Measurements from ENCODE around the gene DTD1.
"Not testable (repeated sequence)": the region's sequence is repeated elsewhere in the genome, so short reads cannot be mapped to it uniquely, and the experiment has no call there.

The DTD1 gene

DNA sequence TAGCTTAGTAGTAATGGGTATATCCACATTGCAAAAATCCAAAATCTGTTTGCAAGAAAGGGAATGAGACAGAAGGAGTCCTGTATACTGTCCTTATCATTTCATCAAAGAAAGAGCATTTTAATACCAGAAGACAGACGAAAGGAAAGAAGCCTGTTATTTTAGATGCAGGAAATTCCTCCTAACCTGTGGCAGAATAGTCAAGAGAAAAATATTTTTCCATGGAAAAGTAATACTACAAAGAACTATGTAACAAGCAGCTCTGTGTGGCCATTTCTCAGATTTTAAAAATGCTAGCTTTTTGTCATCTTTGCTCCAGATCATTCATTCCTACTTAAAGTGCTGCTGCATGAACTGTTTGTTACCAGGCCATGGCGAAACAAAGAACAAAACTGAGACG lies 152.9 kb downstream of the DTD1 start:
- no peak for DNase-seq (ENCODE audit: low spot score)

GRCh38 chr20:18742841-18743240 lies 155.0 kb downstream of the DTD1 start:
- no peak for DNase-seq (ENCODE audit: low spot score)

GRCh38 chr20:18743665-18744440 lies 156.0 kb downstream of the DTD1 start:
- no peak for DNase-seq (ENCODE audit: low spot score)

- DNase-seq (ENCODE audit: low spot score) = no peak
These were observed 159.2 kb downstream of the DTD1 start for GRCh38 chr20:18747090-18747489.

GRCh38 chr20:18748987-18749386 lies 161.1 kb downstream of the DTD1 start:
- no peak for DNase-seq (ENCODE audit: low spot score)

DNA sequence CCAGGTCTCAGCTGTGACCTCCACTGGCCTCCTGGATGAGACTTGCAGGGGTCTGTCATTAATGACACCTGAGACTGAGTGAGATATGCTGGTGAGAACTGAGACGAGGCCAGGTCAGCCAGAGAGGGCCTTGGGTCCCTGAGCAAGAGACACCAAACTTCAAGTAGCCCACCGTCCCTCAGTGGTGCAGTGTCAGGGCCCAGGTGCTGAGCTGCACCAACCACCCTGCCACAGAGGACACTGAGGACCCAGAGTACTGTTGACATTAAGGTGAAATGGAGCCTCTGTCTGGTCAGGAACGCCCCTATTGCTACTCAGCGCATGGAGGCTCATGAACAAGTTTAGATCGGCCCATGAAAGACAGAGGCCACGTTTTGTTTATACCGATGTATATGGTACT lies 161.7 kb downstream of the DTD1 start:
- no peak for DNase-seq (ENCODE audit: low spot score)

DNA sequence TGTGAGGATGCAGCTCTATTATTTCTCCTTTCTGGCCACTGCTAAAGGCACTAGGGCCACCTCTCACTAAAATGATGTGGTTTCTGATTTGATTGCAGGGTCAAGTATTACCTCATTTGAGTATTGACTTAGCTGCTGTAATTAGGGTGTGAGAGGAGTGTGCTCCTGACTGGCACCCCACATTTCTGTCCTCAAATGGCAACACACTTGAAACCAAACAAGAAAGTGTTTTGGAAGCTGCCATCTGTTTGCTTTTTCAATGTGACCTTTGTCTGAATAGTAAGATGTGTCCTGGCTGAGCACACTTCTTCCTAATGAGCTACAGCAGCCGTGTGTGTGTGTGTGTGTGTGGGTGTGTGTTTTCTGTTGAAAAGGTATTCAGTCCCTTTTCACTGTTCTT lies 162.9 kb downstream of the DTD1 start:
- no peak for DNase-seq (ENCODE audit: low spot score)

DNA sequence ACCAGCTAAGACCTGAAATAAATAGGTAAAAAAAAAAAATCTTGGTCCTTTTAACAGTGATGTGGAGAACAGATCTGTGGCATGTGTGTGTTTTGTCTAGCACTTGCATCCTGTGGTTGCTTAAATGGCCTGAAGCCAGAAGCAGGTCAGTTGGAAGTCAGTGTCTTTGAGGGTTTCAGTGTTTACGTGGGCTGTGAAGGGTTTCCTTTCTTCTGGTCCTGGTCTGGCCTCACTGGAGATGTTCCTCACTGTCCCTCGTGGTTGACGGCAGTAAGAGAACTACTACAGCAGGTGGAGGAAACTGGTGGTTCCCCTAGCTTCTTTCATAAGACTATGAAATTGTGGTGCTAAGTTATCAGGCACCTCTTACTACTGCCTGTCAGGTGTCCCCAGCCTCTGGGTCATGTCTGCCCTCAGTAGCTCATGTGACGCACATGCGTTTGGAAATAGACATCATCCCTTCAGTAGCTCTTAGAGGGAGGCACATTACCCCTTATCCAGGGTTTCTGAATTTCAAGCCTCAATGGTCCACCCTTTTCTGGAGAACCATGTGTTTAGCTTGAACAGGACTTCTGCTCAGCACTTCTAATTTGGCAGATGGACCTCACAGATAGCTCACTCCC lies 166.3 kb downstream of the DTD1 start:
- DNase-seq (ENCODE audit: low spot score) = no peak

DNA sequence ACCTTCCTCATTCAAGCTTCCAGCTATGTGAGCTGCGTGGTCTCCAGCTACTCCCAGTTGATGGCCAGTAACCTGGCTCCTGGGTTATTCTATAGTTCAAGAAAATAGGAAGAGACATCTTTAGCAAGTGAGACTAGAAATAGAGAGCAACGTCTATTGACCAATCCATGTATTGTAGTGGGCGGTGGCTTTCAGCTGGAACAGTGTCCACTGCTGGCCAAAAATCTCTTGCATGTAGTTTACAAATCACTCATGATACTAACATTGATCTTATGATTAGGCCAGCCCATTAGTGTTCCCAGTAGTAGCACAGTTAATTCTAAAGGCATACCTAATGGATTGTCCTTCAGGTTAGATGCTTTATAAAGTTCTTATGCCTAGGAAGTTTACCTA lies 166.8 kb downstream of the DTD1 start:
- DNase-seq (ENCODE audit: low spot score) = no peak

DNA sequence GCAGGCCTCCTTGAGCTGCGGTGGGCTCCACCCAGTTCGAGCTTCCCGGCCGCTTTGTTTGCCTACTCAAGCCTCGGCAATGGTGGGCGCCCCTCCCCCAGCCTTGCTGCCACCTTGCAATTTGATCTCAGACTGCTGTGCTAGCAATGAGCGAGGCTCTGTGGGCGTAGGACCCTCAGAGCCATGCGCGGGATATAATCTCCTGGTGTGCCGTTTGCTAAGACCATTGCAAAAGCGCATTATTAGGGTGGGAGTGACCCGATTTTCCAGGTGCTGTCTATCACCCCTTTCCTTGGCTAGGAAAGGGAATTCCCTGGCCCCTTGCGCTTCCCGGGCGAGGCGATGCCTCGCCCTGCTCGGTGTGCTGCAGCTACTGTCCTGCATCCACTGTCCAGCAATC lies 173.0 kb downstream of the DTD1 start:
- DNase-seq (ENCODE audit: low spot score) = not testable (repeated sequence)

GRCh38 chr20:18767676-18768075 lies 179.8 kb downstream of the DTD1 start:
- DNase-seq (ENCODE audit: low spot score) = no peak

DNA sequence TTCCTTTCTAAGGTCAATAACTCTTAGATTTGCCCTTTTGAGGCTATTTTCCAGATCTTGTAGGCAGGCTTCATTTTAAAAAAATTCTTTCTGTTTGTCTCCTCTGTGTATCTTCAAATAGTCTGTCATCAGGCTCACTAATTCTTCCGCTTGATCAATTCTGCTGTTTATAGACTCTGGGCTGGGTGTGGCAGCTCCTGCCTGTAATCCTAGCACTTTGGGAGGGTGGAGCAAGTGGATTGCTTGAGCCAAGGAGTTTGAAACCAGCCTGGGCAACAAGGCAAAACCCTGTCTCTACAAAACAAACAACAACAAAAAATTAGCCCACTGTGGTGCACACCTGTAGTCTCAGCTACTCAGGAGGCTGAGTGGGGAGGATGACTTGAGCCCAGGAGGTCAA lies 185.7 kb downstream of the DTD1 start:
- DNase-seq (ENCODE audit: low spot score) = no peak

- no peak for DNase-seq (ENCODE audit: low spot score)
These were observed 186.4 kb downstream of the DTD1 start for GRCh38 chr20:18774207-18774606.

- no peak for DNase-seq (ENCODE audit: low spot score)
These were observed 187.8 kb downstream of the DTD1 start for GRCh38 chr20:18775633-18776032.

GRCh38 chr20:18778690-18779392 lies 191.0 kb downstream of the DTD1 start:
- DNase-seq (ENCODE audit: low spot score) = peak; percentile 27

DNA sequence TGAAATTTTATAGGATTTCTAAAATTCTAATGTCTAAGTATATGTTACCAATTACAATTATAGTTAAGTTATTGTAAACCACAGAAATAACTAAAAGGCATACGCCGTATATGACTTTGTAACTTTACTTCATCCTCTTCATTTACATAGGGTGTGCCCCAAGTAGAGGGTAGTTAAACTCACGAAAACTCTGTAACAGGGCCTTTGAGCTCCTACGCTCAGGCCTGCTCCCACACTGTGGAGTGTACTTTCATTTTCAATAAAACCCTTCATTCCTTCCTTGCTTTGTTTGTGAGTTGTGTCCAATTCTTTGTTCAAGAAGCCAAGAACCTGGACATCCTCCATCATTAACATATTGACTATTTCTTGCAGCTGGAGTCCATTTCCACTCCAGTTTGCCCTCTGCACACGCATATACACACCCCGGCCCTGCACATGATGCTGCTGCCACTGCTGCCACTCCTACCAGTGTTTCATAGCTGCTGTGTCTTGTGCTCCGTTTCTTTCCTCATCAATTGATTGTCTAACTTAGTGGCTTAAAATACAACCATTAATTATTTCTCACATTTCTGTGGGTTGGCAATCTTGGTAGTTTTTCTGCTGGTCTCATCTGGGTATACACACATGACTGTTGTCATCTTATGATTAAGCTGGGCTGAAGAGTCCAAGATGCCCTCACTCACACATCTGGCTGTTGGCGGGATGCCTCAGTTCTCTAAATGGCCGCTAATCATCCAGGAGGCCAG lies 192.7 kb downstream of the DTD1 start:
- no peak for DNase-seq (ENCODE audit: low spot score)

DNA sequence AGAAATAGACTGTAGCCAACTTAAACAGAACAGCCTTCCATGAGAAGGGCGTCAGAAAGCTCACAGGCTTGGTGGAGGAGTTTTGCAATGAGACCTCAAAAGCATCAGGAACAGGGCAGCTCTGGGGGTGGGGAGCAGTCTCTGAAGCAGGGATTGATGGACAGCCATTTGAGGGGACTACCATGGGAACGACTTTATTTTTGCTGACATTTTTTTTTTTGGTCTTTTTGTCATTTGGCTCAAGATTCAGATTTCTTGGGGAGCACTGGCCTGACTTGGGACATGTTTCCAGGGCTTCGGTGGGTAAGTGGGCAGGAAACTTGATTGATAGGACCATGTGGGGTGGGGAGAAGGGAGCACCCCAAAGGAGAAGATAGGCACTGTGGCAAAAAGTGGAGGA lies 193.7 kb downstream of the DTD1 start:
- no peak for DNase-seq (ENCODE audit: low spot score)

- no peak for DNase-seq (ENCODE audit: low spot score)
These were observed 195.6 kb downstream of the DTD1 start for GRCh38 chr20:18783385-18783959.

DNA sequence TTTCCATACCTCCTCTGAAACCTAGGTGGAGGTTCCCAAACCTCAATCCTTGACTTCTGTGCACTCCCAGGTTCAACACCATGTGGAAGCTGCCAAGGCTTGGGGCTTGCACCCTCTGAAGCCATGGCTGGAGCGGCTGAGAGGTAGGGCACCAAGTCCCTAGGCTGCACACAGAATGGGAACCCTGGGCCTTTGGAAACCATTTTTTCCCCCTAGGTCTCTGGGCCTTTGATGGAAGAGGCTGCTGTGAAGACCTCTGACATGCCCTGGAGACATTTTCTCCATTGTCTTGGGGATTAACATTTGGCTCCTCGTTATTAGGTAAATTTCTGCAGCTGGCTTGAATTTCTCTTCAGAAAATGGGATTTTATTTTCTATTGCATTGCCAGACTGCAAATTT lies 199.2 kb downstream of the DTD1 start:
- not testable (repeated sequence) for DNase-seq (ENCODE audit: low spot score)

GRCh38 chr20:18788021-18788420 lies 200.2 kb downstream of the DTD1 start:
- no peak for DNase-seq (ENCODE audit: low spot score)

DNA sequence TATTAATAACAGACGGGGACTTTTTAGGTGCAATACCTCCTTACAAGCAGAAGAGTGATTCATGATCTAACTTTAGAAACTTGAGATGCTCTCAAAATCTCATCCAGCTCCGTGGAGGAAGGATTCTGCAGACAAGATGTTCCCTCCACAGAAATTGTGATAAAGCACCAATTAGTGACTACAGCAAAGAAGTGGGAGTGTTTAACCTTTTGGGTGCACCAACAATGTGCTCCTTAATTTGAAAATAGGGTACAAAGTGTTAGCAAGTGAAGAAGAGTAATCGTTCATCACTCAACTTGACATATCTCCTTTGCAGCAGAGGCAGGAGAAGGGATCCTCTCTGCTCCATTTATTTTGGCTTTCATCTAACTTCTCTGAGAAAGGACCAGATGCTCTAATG lies 202.9 kb downstream of the DTD1 start:
- no peak for DNase-seq (ENCODE audit: low spot score)

Data from iPS-NIHi11 (cell line).